Left hindlimb (tissue), 1 donor: ENCODE data around the gene MRC2.
"Not testable (repeated sequence)": the region's sequence is repeated elsewhere in the genome, so short reads cannot be mapped to it uniquely, and the experiment has no call there.

Experiments used
- DNase-seq: peaks from one replicate; pipeline ENCODE4 v3.0.0-alpha.2; 2018

The MRC2 gene

GRCh38 chr17:62681061-62681938 lies 53.8 kb downstream of the MRC2 start:
- peak; percentile 6 for DNase-seq

GRCh38 chr17:62681939-62682381 lies 54.5 kb downstream of the MRC2 start:
- DNase-seq: no peak

- DNase-seq: no peak
These were observed 56.7 kb downstream of the MRC2 start for GRCh38 chr17:62684179-62684578.

- no peak for DNase-seq
These were observed 60.5 kb downstream of the MRC2 start for GRCh38 chr17:62687997-62688396.

GRCh38 chr17:62688398-62689160 lies 61.1 kb downstream of the MRC2 start:
- no peak for DNase-seq

DNA sequence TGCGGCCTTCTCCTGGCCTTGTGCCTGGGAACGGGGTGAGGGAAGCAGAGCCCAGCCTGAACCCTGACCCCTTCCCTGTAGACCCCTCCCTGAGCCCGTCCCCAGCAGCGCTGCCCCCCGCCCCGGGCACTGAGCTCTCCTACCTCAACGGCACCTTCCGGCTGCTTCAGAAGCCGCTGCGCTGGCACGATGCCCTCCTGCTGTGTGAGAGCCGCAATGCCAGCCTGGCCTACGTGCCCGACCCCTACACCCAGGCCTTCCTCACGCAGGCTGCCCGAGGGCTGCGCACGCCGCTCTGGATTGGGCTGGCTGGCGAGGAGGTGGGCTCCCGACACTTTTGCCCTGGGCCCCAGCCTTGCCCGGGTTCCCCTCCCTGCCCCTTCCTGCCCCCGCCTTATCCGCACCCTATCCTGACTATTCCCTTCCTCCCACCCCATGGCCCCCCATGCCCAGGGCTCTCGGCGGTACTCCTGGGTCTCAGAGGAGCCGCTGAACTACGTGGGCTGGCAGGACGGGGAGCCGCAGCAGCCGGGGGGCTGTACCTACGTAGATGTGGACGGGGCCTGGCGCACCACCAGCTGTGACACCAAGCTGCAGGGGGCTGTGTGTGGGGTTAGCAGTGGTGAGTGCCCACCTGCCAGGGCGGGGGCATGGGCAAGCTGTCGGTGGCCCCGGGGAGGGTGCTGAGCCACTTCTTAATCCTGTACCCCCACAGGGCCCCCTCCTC lies 62.1 kb downstream of the MRC2 start:
- DNase-seq: no peak

GRCh38 chr17:62690168-62690897 lies 62.9 kb downstream of the MRC2 start:
- no peak for DNase-seq

- DNase-seq: not testable (repeated sequence)
These were observed 64.1 kb downstream of the MRC2 start for GRCh38 chr17:62691589-62691915.

- DNase-seq: no peak
These were observed 64.7 kb downstream of the MRC2 start for GRCh38 chr17:62692159-62692651.

DNA sequence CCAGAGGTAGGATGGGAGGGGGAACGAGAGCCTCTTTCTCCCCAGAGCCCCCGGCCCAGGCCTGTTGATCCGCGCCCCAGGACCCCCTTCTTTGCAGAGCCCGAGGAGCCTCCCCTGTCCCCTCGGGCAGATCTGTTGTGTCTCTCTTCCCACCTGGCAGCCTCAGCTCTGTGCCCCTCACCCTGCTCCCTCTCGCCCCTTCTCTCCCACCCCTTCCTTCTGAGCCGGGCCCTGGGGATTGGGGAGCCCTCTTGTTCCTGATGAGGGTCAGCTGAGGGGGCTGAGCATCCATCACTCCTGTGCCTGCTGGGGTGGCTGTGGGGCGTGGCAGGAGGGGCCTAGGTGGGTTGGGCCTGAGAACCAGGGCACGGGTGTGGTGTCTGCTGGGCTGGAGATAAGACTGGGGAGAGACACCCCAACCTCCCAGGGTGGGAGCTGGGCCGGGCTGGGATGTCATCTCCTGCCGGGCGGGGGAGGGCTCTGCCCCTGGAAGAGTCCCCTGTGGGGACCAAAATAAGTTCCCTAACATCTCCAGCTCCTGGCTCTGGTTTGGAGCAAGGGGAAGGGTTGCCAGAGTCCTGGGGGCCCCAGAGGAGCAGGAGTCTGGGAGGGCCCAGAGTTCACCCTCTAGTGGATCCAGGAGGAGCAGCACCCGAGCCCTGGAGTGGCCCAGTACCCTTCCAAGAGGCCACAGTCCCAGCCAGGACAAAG lies 65.4 kb downstream of the MRC2 start:
- DNase-seq: peak; percentile 23

DNA sequence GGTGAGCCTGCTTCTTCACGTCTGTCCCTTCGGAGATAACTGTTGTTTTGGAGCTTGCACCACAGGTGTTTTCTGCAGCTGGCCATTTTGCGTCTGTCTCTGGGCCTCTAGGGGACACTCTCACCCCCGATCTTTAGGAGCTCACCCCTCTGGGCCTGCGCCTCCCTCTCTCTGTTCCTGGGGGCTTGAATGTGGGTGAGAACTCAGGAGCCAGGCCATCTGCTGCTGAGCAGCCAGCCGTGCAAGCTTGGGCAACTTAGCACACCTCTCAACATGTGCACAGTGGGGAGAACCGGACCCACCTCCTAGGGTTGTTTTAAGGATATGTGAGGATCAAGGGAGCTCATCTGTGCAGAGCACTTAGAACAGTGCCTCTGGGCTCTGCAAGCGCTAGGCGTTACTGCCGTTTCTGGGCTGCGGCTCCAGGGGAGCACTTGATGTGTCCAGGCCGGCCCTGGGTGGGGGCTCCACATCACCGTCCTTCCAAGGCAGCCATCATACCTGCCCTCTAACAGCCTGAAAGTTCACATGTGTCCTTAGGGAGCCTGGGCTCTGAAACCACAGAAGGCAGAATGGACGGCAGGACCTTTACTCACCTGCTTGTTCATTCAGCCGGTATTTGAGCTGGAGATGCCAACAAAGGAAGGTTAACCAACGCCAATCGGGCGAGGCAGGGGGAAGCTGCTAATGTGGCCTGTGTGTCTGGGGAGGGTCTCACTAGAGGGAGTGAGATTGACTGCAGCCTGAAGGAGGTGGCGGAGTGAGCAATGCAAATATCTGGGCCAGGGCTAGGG lies 66.3 kb downstream of the MRC2 start:
- peak; percentile 28 for DNase-seq

DNA sequence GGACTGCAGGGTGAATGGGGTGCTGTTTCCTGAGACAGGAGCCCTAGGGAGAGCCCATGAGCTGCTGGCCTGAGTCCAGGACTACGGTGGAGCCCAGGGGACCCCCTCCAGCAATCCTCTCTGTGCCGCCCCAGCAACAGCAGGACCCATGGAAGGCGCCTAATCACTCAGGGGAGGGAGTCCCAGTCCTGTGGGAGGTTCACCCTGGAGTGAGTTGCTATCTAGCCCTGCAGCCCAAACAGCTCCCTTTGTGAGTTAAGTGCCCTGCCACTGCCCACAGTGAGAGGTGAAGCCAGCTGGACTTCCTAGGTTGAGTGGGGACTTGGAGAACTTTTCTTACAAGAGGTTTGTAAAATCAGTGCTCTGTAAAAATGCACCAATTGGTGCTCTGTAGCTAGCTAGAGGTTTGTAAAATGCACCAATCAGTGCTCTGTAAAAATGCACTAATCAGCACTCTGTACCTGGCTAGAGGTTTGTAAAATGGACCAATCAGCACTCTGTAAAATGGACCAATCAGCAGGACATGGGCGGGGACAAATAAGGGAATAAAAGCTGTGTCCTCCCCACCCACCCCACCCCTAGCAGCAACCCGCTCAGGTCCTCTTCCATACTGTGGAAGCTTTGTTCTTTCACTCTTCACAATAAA lies 67.7 kb downstream of the MRC2 start:
- DNase-seq: not testable (repeated sequence)

- DNase-seq: no peak
These were observed 68.8 kb downstream of the MRC2 start for GRCh38 chr17:62696256-62696655.

GRCh38 chr17:62696726-62697490 lies 69.4 kb downstream of the MRC2 start:
- no peak for DNase-seq

DNA sequence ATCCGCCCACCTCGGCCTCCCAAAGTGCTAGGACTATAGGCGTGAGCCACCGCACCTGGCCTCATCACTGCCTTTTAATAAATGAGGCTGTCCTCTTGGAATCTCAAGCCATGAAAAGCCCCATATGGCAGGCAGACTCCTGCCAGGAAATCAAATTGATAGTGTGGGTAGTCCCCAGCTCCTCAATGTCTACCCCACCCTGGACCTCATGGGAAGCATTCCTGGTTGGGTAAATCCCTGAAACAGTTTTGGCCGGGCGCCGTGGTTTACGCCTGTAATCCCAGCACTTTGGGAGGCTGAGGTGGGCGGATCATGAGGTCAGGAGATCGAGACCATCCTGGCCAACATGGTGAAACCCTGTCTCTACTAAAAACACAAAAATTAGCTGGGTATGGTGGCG lies 71.0 kb downstream of the MRC2 start:
- not testable (repeated sequence) for DNase-seq

DNA sequence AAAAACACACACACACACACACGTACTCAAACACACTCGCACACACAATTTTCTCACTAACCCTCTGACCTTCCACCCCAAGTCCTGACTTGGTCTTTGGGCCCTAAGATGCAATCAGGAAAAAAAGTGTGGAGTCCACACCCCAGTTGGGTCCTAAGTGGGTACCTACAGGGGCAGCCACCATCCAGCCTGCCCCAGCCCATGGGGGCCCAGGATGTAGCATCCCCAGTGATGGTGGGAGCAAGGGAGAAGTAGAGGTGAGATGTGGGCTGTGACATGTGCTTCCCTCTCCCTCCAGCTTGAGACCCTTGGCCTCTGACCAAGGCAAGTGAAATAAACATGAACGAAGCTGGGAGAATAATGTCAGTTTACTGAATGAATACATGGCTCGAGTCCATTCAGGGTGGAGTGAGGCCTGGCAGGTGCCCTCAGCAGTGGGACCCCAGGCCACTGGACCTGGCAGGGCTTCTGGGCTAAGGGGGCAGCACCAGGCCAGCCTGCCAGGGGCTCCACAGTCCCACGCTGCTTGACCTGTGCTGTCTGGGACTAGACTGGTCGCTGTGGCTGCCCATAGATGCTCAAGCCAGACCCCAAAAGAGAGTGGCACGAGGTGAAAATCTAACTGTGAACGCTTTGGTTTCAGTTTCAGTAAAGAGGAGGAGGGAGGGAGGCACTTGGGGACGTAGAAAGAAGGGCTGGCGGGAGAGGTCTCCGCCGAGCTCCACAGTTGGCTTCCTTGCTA lies 73.7 kb downstream of the MRC2 start:
- no peak for DNase-seq

- DNase-seq: no peak
These were observed 74.2 kb downstream of the MRC2 start for GRCh38 chr17:62701706-62702085.

- DNase-seq: no peak
These were observed 75.3 kb downstream of the MRC2 start for GRCh38 chr17:62702746-62703260.
